Caki2 (cell line): ENCODE measurements around the gene GNAI3. TPM values are rescaled to one million over a fixed set of nuclear protein-coding genes. Genes with fewer than 3 reads are reported as not detected.

ENCODE experiments used
- DNase-seq: peaks from one replicate; pipeline ENCODE4 v3.0.0-alpha.2; 2015; ENCODE audit warnings: low read depth
- in situ Hi-C: cut with HindIII; loops from 2 replicates; pipeline ENCODE4 v1.10.0; 2016; ENCODE audit warnings: low sequenced_read_pairs, low pct_unique_long_range_greater_than_20kb, mixed read lengths
- total RNA-seq: library from RNA; depleted of rRNA; stranded (reverse); fragments of >200 nt; shearing (Covaris generic); gene quantifications from 2 replicates; pipeline ENCODE4 v1.2.3, GENCODE V29; 2014; ENCODE audit warnings: low replicate concordance

Gene GNAI3
- total RNA-seq, 1 experiment from 2014 or later, result 5.0 TPM

GRCh38 chr1:109615879-109616278, 67.5 kb downstream of the GNAI3 start:
- in situ Hi-C loops, result no loop called here

GRCh38 chr1:109616391-109616790, 68.0 kb downstream of the GNAI3 start:
- DNase-seq, result no peak
- in situ Hi-C loops, result no loop called here

More at GRCh38 chr1:109615879-109616278, 67.5 kb downstream of the GNAI3 start:
- no peak for DNase-seq

GRCh38 chr1:109617291-109617801, 68.9 kb downstream of the GNAI3 start:
- peak; percentile 42 for DNase-seq
- in situ Hi-C loops, result no loop called here

- in situ Hi-C loops, result no loop called here
- DNase-seq, result no peak
Observed at GRCh38 chr1:109618661-109619575, 70.5 kb downstream of the GNAI3 start.

GRCh38 chr1:109619576-109620400, 71.4 kb downstream of the GNAI3 start, which contains the start of the genes AMPD2 and GNAT2:
Gene AMPD2, plus strand, starts transcription at chr1:109619837. Its CDS starts 1,339 bp downstream, at chr1:109621176.
Gene GNAT2, minus strand, starts transcription at chr1:109619616. Its CDS starts 6,746 bp downstream, at chr1:109612870.
- DNase-seq, result peak; percentile 66
- in situ Hi-C loops, result no loop called here

GRCh38 chr1:109620401-109620791, 72.0 kb downstream of the GNAI3 start:
- in situ Hi-C loops, result no loop called here
- DNase-seq, result peak; percentile 54

GRCh38 chr1:109620841-109621286, 72.4 kb downstream of the GNAI3 start:
- in situ Hi-C loops, result no loop called here
- peak; percentile 76 for DNase-seq

GRCh38 chr1:109621379-109622136, 73.1 kb downstream of the GNAI3 start:
- in situ Hi-C loops, result no loop called here
- no peak for DNase-seq

- DNase-seq, result no peak
- in situ Hi-C loops, result no loop called here
Observed at GRCh38 chr1:109622137-109622892, 73.9 kb downstream of the GNAI3 start.

- no peak for DNase-seq
- in situ Hi-C loops, result no loop called here
Observed at GRCh38 chr1:109622895-109623294, 74.5 kb downstream of the GNAI3 start.

- no peak for DNase-seq
- in situ Hi-C loops, result no loop called here
Observed at GRCh38 chr1:109623601-109624161, 75.3 kb downstream of the GNAI3 start.

GRCh38 chr1:109624201-109625010, 76.0 kb downstream of the GNAI3 start:
- in situ Hi-C loops, result no loop called here
- no peak for DNase-seq

- in situ Hi-C loops, result no loop called here
- DNase-seq, result no peak
Observed at GRCh38 chr1:109625176-109625575, 76.8 kb downstream of the GNAI3 start.

GRCh38 chr1:109625601-109626560, 77.5 kb downstream of the GNAI3 start:
- no peak for DNase-seq
- in situ Hi-C loops, result no loop called here

GRCh38 chr1:109626682-109627408, 78.4 kb downstream of the GNAI3 start:
- no peak for DNase-seq
- in situ Hi-C loops, result no loop called here
